ENCODE results near the gene CDH2. TPM values are rescaled to one million over a fixed set of nuclear protein-coding genes. Genes with fewer than 3 reads are reported as not detected.

The CDH2 gene
- total and polyA plus RNA-seq, 9 donors, result 3.3 to 10.0 (median 6.1) TPM

GRCh38 chr18:28152754-28153153, 24.2 kb downstream of the CDH2 start:
- no peak for DNase-seq
- Histone ChIP-seq H3K27ac (ENCODE audit: low read length) (no peak overlapping the region), H3K27me3 (ENCODE audit: control insufficient read depth, insufficient read depth, low read length) (no peaks in the 10 kb centered on the region), H3K9me3 (replicated peaks; ENCODE audit: control insufficient read depth, low read depth, low read length) (no peaks in the 10 kb centered on the region), H3K36me3 (ENCODE audit: control insufficient read depth, insufficient read depth, low read length) (no peaks in the 10 kb centered on the region), H3K4me3 (ENCODE audit: low read length) (no peak overlapping the region), H3K4me1 (ENCODE audit: control insufficient read depth, insufficient read depth, low read length) (no peaks in the 10 kb centered on the region)
- WGBS (ENCODE audit: insufficient coverage), result 51% methylated on average over 2 of the region's 3 CpGs

- no peaks in the 10 kb centered on the region for H3K4me1 ChIP-seq (ENCODE audit: control insufficient read depth, insufficient read depth, low read length)
Measured at GRCh38 chr18:28152354-28152753, 24.6 kb downstream of the CDH2 start.

GRCh38 chr18:28151434-28151833, 25.5 kb downstream of the CDH2 start:
- 83% methylated on average over 1 of the region's 1 CpG for WGBS (ENCODE audit: insufficient coverage)
- Histone ChIP-seq H3K4me3 (ENCODE audit: low read length) (no peak overlapping the region), H3K27me3 (ENCODE audit: control insufficient read depth, insufficient read depth, low read length) (no peaks in the 10 kb centered on the region), H3K36me3 (ENCODE audit: control insufficient read depth, insufficient read depth, low read length) (no peaks in the 10 kb centered on the region), H3K4me1 (ENCODE audit: control insufficient read depth, insufficient read depth, low read length) (no peaks in the 10 kb centered on the region), H3K27ac (ENCODE audit: low read length) (no peak overlapping the region), H3K9me3 (replicated peaks; ENCODE audit: control insufficient read depth, low read depth, low read length) (no peaks in the 10 kb centered on the region)
- DNase-seq, result no peak

More at GRCh38 chr18:28152354-28152753, 24.6 kb downstream of the CDH2 start:
- Histone ChIP-seq H3K27ac (ENCODE audit: low read length) (no peak overlapping the region), H3K9me3 (replicated peaks; ENCODE audit: control insufficient read depth, low read depth, low read length) (no peaks in the 10 kb centered on the region), H3K27me3 (ENCODE audit: control insufficient read depth, insufficient read depth, low read length) (no peaks in the 10 kb centered on the region), H3K36me3 (ENCODE audit: control insufficient read depth, insufficient read depth, low read length) (no peaks in the 10 kb centered on the region), H3K4me3 (ENCODE audit: low read length) (no peak overlapping the region)
- WGBS (ENCODE audit: insufficient coverage), result 55% methylated on average over 4 of the region's 4 CpGs
- no peak for DNase-seq

- no peak for DNase-seq
- Histone ChIP-seq H3K4me3 (ENCODE audit: low read length) (no peak overlapping the region), H3K4me1 (ENCODE audit: control insufficient read depth, insufficient read depth, low read length) (no peaks in the 10 kb centered on the region), H3K27me3 (ENCODE audit: control insufficient read depth, insufficient read depth, low read length) (no peaks in the 10 kb centered on the region), H3K27ac (ENCODE audit: low read length) (no peak overlapping the region), H3K36me3 (ENCODE audit: control insufficient read depth, insufficient read depth, low read length) (no peaks in the 10 kb centered on the region), H3K9me3 (replicated peaks; ENCODE audit: control insufficient read depth, low read depth, low read length) (no peaks in the 10 kb centered on the region)
- no CpG with 5 or more reads among the region's 1 CpG for WGBS (ENCODE audit: insufficient coverage)
Measured at GRCh38 chr18:28150925-28151324, 26.0 kb downstream of the CDH2 start.

- Histone ChIP-seq H3K27me3 (ENCODE audit: control insufficient read depth, insufficient read depth, low read length) (no peaks in the 10 kb centered on the region), H3K36me3 (ENCODE audit: control insufficient read depth, insufficient read depth, low read length) (no peaks in the 10 kb centered on the region), H3K4me3 (ENCODE audit: low read length) (no peak overlapping the region), H3K27ac (ENCODE audit: low read length) (no peak overlapping the region), H3K4me1 (ENCODE audit: control insufficient read depth, insufficient read depth, low read length) (no peaks in the 10 kb centered on the region), H3K9me3 (replicated peaks; ENCODE audit: control insufficient read depth, low read depth, low read length) (no peaks in the 10 kb centered on the region)
- DNase-seq, result no peak
- WGBS (ENCODE audit: insufficient coverage), result 79% methylated on average over 11 of the region's 14 CpGs
Measured at GRCh38 chr18:28149810-28150420, 27.0 kb downstream of the CDH2 start.

GRCh38 chr18:28147674-28148171, 29.2 kb downstream of the CDH2 start:
- no peaks in the 10 kb centered on the region for H3K4me1 ChIP-seq (ENCODE audit: control insufficient read depth, insufficient read depth, low read length)
- peak; percentile 5 for DNase-seq

GRCh38 chr18:28143725-28144124, 33.2 kb downstream of the CDH2 start:
- no peaks in the 10 kb centered on the region for H3K4me1 ChIP-seq (ENCODE audit: control insufficient read depth, insufficient read depth, low read length)
- no peaks in the 10 kb centered on the region for H3K27me3 ChIP-seq (ENCODE audit: control insufficient read depth, insufficient read depth, low read length)
- no peaks in the 10 kb centered on the region for H3K36me3 ChIP-seq (ENCODE audit: control insufficient read depth, insufficient read depth, low read length)
- DNase-seq, result no peak
- H3K4me3 ChIP-seq (ENCODE audit: low read length), result no peak overlapping the region
- WGBS (ENCODE audit: insufficient coverage), result no CpG with 5 or more reads among the region's 2 CpGs
- H3K27ac ChIP-seq (ENCODE audit: low read length), result no peak overlapping the region
- H3K9me3 ChIP-seq (replicated peaks; ENCODE audit: control insufficient read depth, low read depth, low read length), result no peaks in the 10 kb centered on the region

More at GRCh38 chr18:28147674-28148171, 29.2 kb downstream of the CDH2 start:
- no peaks in the 10 kb centered on the region for H3K9me3 ChIP-seq (replicated peaks; ENCODE audit: control insufficient read depth, low read depth, low read length)
- no CpG with 5 or more reads among the region's 5 CpGs for WGBS (ENCODE audit: insufficient coverage)
- no peak overlapping the region for H3K27ac ChIP-seq (ENCODE audit: low read length)
- no peaks in the 10 kb centered on the region for H3K36me3 ChIP-seq (ENCODE audit: control insufficient read depth, insufficient read depth, low read length)
- H3K27me3 ChIP-seq (ENCODE audit: control insufficient read depth, insufficient read depth, low read length), result no peaks in the 10 kb centered on the region
- H3K4me3 ChIP-seq (ENCODE audit: low read length), result no peak overlapping the region

- Histone ChIP-seq H3K27me3 (ENCODE audit: control insufficient read depth, insufficient read depth, low read length) (no peaks in the 10 kb centered on the region), H3K9me3 (replicated peaks; ENCODE audit: control insufficient read depth, low read depth, low read length) (no peaks in the 10 kb centered on the region), H3K27ac (ENCODE audit: low read length) (no peak overlapping the region), H3K4me3 (ENCODE audit: low read length) (no peak overlapping the region), H3K4me1 (ENCODE audit: control insufficient read depth, insufficient read depth, low read length) (no peaks in the 10 kb centered on the region), H3K36me3 (ENCODE audit: control insufficient read depth, insufficient read depth, low read length) (no peaks in the 10 kb centered on the region)
- no peak for DNase-seq
- WGBS (ENCODE audit: insufficient coverage), result no CpG with 5 or more reads among the region's 3 CpGs
Measured at GRCh38 chr18:28138816-28139215, 38.1 kb downstream of the CDH2 start.

- no peaks in the 10 kb centered on the region for H3K4me1 ChIP-seq (ENCODE audit: control insufficient read depth, insufficient read depth, low read length)
- H3K9me3 ChIP-seq (replicated peaks; ENCODE audit: control insufficient read depth, low read depth, low read length), result no peaks in the 10 kb centered on the region
- no CpG with 5 or more reads among the region's 4 CpGs for WGBS (ENCODE audit: insufficient coverage)
- no peaks in the 10 kb centered on the region for H3K27me3 ChIP-seq (ENCODE audit: control insufficient read depth, insufficient read depth, low read length)
- H3K36me3 ChIP-seq (ENCODE audit: control insufficient read depth, insufficient read depth, low read length), result no peaks in the 10 kb centered on the region
- no peak for DNase-seq
- H3K4me3 ChIP-seq (ENCODE audit: low read length), result no peak overlapping the region
- no peak overlapping the region for H3K27ac ChIP-seq (ENCODE audit: low read length)
Measured at GRCh38 chr18:28136071-28136470, 40.9 kb downstream of the CDH2 start.

- no peaks in the 10 kb centered on the region for H3K9me3 ChIP-seq (replicated peaks; ENCODE audit: control insufficient read depth, low read depth, low read length)
- no peaks in the 10 kb centered on the region for H3K36me3 ChIP-seq (ENCODE audit: control insufficient read depth, insufficient read depth, low read length)
- H3K27me3 ChIP-seq (ENCODE audit: control insufficient read depth, insufficient read depth, low read length), result no peaks in the 10 kb centered on the region
- no peak overlapping the region for H3K27ac ChIP-seq (ENCODE audit: low read length)
- no peaks in the 10 kb centered on the region for H3K4me1 ChIP-seq (ENCODE audit: control insufficient read depth, insufficient read depth, low read length)
- no peak for DNase-seq
- 100% methylated on average over 2 of the region's 7 CpGs for WGBS (ENCODE audit: insufficient coverage)
- no peak overlapping the region for H3K4me3 ChIP-seq (ENCODE audit: low read length)
Measured at GRCh38 chr18:28134774-28135173, 42.2 kb downstream of the CDH2 start.

GRCh38 chr18:28132084-28132483, 44.8 kb downstream of the CDH2 start:
- H3K27me3 ChIP-seq (ENCODE audit: control insufficient read depth, insufficient read depth, low read length), result no peaks in the 10 kb centered on the region
- H3K4me3 ChIP-seq (ENCODE audit: low read length), result no peak overlapping the region
- WGBS (ENCODE audit: insufficient coverage), result 92% methylated on average over 2 of the region's 5 CpGs
- H3K27ac ChIP-seq (ENCODE audit: low read length), result no peak overlapping the region
- DNase-seq, result no peak
- no peaks in the 10 kb centered on the region for H3K4me1 ChIP-seq (ENCODE audit: control insufficient read depth, insufficient read depth, low read length)
- H3K36me3 ChIP-seq (ENCODE audit: control insufficient read depth, insufficient read depth, low read length), result no peaks in the 10 kb centered on the region
- no peaks in the 10 kb centered on the region for H3K9me3 ChIP-seq (replicated peaks; ENCODE audit: control insufficient read depth, low read depth, low read length)
